ENCODE results near the gene TESPA1. TPM values are rescaled to one million over a fixed set of nuclear protein-coding genes. Genes with fewer than 3 reads are reported as not detected.

Gene TESPA1
- polyA plus RNA-seq, 1 donor = 1.6 TPM

DNA sequence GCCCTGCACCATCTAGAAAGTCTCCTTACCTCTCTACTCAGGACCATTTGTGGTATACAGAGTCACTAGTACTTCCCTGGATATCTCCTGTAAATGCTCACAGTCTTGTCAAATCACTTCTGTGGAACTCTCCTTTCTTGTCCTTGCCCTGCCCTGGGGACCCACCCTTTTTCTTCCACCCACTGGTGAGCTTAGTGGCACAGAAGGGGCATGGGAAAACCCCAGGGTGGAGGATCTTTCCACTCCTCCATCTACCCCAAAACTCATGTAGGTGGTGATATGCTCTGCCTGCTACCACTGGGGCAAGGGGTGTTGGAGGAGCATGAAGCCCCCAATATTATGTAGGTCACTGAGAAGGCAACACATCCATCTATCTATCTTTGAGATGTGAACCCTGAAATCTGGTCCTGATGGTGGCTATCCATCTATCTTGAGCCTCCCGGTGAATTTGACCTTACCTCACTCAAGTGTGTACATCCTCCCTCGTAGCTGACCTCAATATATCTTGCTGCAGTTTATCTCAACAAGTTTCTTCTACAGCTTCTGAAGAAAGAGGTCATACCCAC is 943 bp downstream of the TESPA1 start:
- WGBS (ENCODE audit: insufficient coverage, low lambda C conversion rate) = no CpG with 5 or more reads among the region's 2 CpGs
- H3K27ac ChIP-seq (ENCODE audit: low read length) = no peak overlapping the region

DNA sequence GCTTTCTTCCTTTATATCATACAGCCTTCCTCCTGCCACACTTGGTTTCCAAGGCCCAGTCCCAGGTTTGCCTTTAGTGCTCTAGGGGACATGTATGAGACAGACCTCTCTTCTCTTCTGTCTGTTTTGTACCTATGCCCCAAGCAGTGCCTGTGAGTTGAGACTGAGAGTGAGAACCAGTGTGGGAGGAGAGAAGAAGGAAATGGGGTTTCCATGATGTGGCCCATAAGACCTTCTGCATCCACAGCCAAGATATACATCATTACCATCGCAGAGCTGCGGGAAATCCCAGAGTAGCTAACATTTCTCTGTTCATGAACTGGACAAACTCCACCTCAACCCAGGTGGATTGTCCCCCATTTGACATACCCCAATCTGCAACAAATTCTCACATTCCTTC is 2.8 kb downstream of the TESPA1 start:
- Histone ChIP-seq H3K4me3 (ENCODE audit: low read length) (no peak overlapping the region), H3K36me3 (ENCODE audit: control insufficient read depth, insufficient read depth, low read length) (no peaks in the 10 kb centered on the region), H3K9me3 (ENCODE audit: control insufficient read depth, low read depth, low read length) (no peaks in the 10 kb centered on the region), H3K27me3 (ENCODE audit: control insufficient read depth, insufficient read depth, low read length) (no peaks in the 10 kb centered on the region), H3K27ac (ENCODE audit: low read length) (no peak overlapping the region), H3K4me1 (ENCODE audit: control insufficient read depth, insufficient read depth, low read length) (no peaks in the 10 kb centered on the region)
- WGBS (ENCODE audit: insufficient coverage, low lambda C conversion rate) = no CpG with 5 or more reads among the region's 2 CpGs
- no peak for DNase-seq

More for the DNA sequence above, 943 bp downstream of the TESPA1 start:
- H3K4me1 ChIP-seq (ENCODE audit: control insufficient read depth, insufficient read depth, low read length) = no peaks in the 10 kb centered on the region
- no peak for DNase-seq
- no peaks in the 10 kb centered on the region for H3K9me3 ChIP-seq (ENCODE audit: control insufficient read depth, low read depth, low read length)
- H3K4me3 ChIP-seq (ENCODE audit: low read length) = no peak overlapping the region
- no peaks in the 10 kb centered on the region for H3K36me3 ChIP-seq (ENCODE audit: control insufficient read depth, insufficient read depth, low read length)
- H3K27me3 ChIP-seq (ENCODE audit: control insufficient read depth, insufficient read depth, low read length) = no peaks in the 10 kb centered on the region

DNA sequence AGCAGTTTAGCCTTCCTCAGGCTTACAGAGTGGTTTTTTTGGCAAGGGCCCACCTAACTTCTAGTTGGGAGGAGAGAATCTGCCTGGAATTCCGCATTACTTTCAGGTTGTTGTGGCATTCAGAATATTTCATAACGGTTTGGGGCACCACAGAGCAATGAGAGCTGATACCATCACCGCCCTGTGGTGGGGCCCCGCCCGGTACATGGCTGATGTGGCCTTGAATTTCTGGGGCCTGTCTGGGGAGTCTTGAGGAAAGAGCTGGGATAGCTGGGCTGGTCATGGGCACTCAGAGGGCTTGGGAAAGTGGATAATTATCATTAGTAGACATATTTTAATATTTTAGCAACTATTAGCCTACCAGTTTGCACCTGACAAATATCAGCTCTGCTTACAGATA is 4.2 kb downstream of the TESPA1 start:
- H3K27me3 ChIP-seq (ENCODE audit: control insufficient read depth, insufficient read depth, low read length) = no peaks in the 10 kb centered on the region
- no peaks in the 10 kb centered on the region for H3K36me3 ChIP-seq (ENCODE audit: control insufficient read depth, insufficient read depth, low read length)
- DNase-seq = no peak
- H3K4me3 ChIP-seq (ENCODE audit: low read length) = no peak overlapping the region
- no peaks in the 10 kb centered on the region for H3K4me1 ChIP-seq (ENCODE audit: control insufficient read depth, insufficient read depth, low read length)
- 70% methylated on average over 2 of the region's 5 CpGs for WGBS (ENCODE audit: insufficient coverage, low lambda C conversion rate)
- H3K9me3 ChIP-seq (ENCODE audit: control insufficient read depth, low read depth, low read length) = no peaks in the 10 kb centered on the region
- no peak overlapping the region for H3K27ac ChIP-seq (ENCODE audit: low read length)

DNA sequence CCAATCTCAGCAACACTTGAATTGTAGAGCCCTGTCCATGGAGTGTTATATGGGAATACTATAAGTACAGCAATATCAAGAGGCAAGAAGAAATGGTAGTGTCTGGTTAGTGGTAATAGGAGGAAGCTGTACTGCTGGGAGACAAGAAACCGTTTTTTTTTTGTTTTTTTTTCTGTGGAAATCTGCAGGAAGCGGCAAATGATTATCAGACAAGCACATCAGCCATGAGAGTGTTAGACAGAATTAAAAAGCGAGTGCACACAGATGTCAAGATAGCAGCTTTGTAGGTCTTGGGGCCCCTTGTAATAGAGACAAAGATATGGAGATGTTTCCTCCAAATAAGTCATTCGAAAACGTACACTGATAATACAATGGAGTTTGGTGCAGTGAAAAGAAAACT is 6.7 kb downstream of the TESPA1 start:
- Histone ChIP-seq H3K4me1 (ENCODE audit: control insufficient read depth, insufficient read depth, low read length) (no peaks in the 10 kb centered on the region), H3K4me3 (ENCODE audit: low read length) (no peak overlapping the region), H3K27ac (ENCODE audit: low read length) (no peak overlapping the region), H3K27me3 (ENCODE audit: control insufficient read depth, insufficient read depth, low read length) (no peaks in the 10 kb centered on the region), H3K9me3 (ENCODE audit: control insufficient read depth, low read depth, low read length) (no peaks in the 10 kb centered on the region), H3K36me3 (ENCODE audit: control insufficient read depth, insufficient read depth, low read length) (no peaks in the 10 kb centered on the region)
- 92% methylated on average over 2 of the region's 5 CpGs for WGBS (ENCODE audit: insufficient coverage, low lambda C conversion rate)
- DNase-seq = no peak

DNA sequence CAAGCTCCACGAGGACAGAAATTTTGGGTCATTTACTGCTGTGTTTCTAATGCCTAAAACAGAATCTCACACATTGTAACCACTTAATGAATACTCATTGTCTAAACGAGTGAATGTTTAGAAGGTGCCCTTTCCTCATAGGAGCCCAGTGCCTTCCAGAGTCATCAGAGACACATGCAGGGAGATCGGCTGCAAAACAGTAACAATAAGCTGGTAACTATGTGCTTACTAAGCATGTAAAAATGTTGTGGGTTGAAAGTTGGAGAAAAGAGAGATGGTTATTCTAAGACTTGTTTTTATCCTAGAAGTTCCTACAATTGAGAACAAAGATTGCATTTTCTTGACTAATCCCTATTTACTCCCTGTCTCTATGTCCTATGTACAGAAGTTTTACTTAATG is 7.4 kb downstream of the TESPA1 start:
- 100% methylated on average over 1 of the region's 3 CpGs for WGBS (ENCODE audit: insufficient coverage, low lambda C conversion rate)
- no peak overlapping the region for H3K27ac ChIP-seq (ENCODE audit: low read length)
- no peak overlapping the region for H3K4me3 ChIP-seq (ENCODE audit: low read length)
- no peaks in the 10 kb centered on the region for H3K4me1 ChIP-seq (ENCODE audit: control insufficient read depth, insufficient read depth, low read length)
- H3K27me3 ChIP-seq (ENCODE audit: control insufficient read depth, insufficient read depth, low read length) = no peaks in the 10 kb centered on the region
- H3K9me3 ChIP-seq (ENCODE audit: control insufficient read depth, low read depth, low read length) = no peaks in the 10 kb centered on the region
- no peaks in the 10 kb centered on the region for H3K36me3 ChIP-seq (ENCODE audit: control insufficient read depth, insufficient read depth, low read length)
- no peak for DNase-seq

DNA sequence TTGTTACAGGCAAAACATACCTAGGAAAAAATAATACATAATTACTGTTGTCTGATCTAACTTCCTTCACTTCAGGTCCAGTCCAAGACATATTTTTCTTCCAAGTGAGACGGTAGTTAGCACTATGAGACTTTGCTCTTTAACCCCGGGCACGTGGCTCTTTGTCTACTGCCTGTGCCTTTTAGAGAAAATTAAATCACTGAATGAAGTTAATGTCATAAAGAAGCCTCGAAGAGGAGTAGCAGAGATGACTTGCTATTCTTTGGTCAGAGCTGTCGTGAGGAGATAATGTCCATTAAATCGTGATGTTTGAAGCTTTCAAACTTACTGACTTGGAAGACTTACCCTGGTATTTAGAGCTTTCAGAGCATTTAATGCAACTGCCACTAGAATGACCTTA is 8.7 kb downstream of the TESPA1 start:
- WGBS (ENCODE audit: insufficient coverage, low lambda C conversion rate) = no CpG with 5 or more reads among the region's 6 CpGs
- Histone ChIP-seq H3K4me3 (ENCODE audit: low read length) (no peak overlapping the region), H3K36me3 (ENCODE audit: control insufficient read depth, insufficient read depth, low read length) (no peaks in the 10 kb centered on the region), H3K27ac (ENCODE audit: low read length) (no peak overlapping the region), H3K4me1 (ENCODE audit: control insufficient read depth, insufficient read depth, low read length) (no peaks in the 10 kb centered on the region), H3K27me3 (ENCODE audit: control insufficient read depth, insufficient read depth, low read length) (no peaks in the 10 kb centered on the region), H3K9me3 (ENCODE audit: control insufficient read depth, low read depth, low read length) (no peaks in the 10 kb centered on the region)
- DNase-seq = peak; percentile 44 to 81

DNA sequence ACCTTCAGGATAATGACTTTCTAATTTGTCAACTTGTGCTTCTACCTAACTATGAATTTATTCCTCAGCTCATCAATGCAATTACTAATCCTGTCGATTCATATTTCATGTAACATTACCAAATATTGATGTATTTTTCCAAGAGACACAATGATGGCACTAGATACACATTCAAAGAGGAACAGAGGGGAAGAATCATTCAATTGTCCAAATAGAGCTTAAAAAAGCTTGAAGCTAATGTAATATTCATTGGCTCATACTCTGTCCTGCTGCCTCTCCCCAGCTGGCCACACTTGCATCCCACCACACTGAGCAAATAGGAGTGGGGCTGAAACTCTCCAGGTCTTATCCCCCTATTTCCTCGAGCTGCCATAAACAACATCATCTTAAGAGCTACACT is 9.3 kb downstream of the TESPA1 start:
- H3K27ac ChIP-seq (ENCODE audit: low read length) = no peak overlapping the region
- no CpG with 5 or more reads among the region's 2 CpGs for WGBS (ENCODE audit: insufficient coverage, low lambda C conversion rate)
- H3K4me3 ChIP-seq (ENCODE audit: low read length) = no peak overlapping the region
- no peaks in the 10 kb centered on the region for H3K9me3 ChIP-seq (ENCODE audit: control insufficient read depth, low read depth, low read length)
- no peaks in the 10 kb centered on the region for H3K36me3 ChIP-seq (ENCODE audit: control insufficient read depth, insufficient read depth, low read length)
- DNase-seq = no peak
- H3K4me1 ChIP-seq (ENCODE audit: control insufficient read depth, insufficient read depth, low read length) = no peaks in the 10 kb centered on the region
- H3K27me3 ChIP-seq (ENCODE audit: control insufficient read depth, insufficient read depth, low read length) = no peaks in the 10 kb centered on the region

DNA sequence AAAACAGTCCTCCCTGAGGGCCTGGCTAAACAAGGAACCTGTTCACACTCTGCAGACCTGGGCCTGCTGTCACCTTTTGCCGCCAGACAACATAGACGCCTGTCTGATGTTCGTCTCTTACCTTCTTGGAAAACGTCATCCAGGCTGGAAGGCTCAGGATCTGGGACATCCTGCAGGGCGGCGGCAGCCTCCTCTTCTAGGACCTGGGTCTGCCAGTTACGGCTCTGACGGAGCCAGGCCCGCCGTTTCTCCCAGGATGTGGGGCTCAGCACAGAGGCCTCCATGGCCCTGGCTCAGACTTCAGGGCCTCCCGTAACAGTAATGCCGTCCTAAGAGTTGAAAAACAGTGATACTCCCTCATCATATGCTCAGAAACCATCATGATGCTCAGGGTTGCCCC is 10.3 kb downstream of the TESPA1 start:
- no peaks in the 10 kb centered on the region for H3K36me3 ChIP-seq (ENCODE audit: control insufficient read depth, insufficient read depth, low read length)
- peaks cover 2% of the 10 kb centered on the region for H3K27me3 ChIP-seq (ENCODE audit: control insufficient read depth, insufficient read depth, low read length)
- WGBS (ENCODE audit: insufficient coverage, low lambda C conversion rate) = no CpG with 5 or more reads among the region's 12 CpGs
- DNase-seq = no peak
- no peaks in the 10 kb centered on the region for H3K4me1 ChIP-seq (ENCODE audit: control insufficient read depth, insufficient read depth, low read length)
- H3K9me3 ChIP-seq (ENCODE audit: control insufficient read depth, low read depth, low read length) = no peaks in the 10 kb centered on the region
- H3K27ac ChIP-seq (ENCODE audit: low read length) = no peak overlapping the region
- no peak overlapping the region for H3K4me3 ChIP-seq (ENCODE audit: low read length)

DNA sequence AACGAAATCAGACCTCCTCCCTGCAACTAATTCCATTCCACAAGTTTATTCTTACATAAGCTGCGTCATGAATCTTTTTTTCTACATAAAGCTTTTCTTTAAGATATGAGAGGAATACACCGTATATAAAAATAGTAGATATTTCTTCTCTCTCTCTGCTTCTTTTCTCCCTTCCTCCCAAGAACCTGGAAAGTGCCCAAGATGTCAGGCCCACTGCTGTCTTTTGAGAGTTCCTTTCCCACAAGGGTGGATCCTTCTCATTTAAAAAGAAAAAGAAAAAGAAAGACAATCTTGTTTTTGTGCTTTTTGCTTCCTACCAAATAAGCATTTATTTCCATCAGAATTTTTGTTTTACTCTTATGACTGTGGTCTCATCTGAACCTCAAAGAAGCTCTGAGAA is 11.0 kb downstream of the TESPA1 start:
- H3K27me3 ChIP-seq (ENCODE audit: control insufficient read depth, insufficient read depth, low read length) = peaks cover 2% of the 10 kb centered on the region
- no peak overlapping the region for H3K4me3 ChIP-seq (ENCODE audit: low read length)
- no peaks in the 10 kb centered on the region for H3K9me3 ChIP-seq (ENCODE audit: control insufficient read depth, low read depth, low read length)
- no peak overlapping the region for H3K27ac ChIP-seq (ENCODE audit: low read length)
- H3K36me3 ChIP-seq (ENCODE audit: control insufficient read depth, insufficient read depth, low read length) = no peaks in the 10 kb centered on the region
- WGBS (ENCODE audit: insufficient coverage, low lambda C conversion rate) = 100% methylated on average over 1 of the region's 3 CpGs
- H3K4me1 ChIP-seq (ENCODE audit: control insufficient read depth, insufficient read depth, low read length) = no peaks in the 10 kb centered on the region
- no peak for DNase-seq

DNA sequence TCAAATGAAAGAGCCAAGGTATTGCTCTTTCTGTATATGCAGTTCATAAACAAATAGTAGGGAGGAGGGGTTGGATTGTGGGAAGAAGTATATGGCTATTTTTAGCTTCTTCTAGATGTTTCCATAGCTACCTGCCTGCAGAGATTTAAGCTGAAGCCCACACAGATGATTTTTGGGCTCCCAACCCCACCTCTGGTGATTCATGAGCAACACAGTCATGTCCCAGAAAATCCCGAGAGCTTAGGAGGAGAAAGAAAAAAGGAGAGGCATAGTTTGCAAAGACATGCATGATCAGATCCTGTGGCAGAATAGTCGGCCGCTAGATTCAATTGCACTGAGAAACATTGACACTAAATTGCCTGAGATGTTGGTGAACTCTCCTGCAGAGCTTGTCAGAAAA is 13.8 kb downstream of the TESPA1 start:
- DNase-seq = no peak
- Histone ChIP-seq H3K4me1 (ENCODE audit: control insufficient read depth, insufficient read depth, low read length) (no peaks in the 10 kb centered on the region), H3K27ac (ENCODE audit: low read length) (no peak overlapping the region), H3K4me3 (ENCODE audit: low read length) (no peak overlapping the region), H3K9me3 (ENCODE audit: control insufficient read depth, low read depth, low read length) (no peaks in the 10 kb centered on the region), H3K27me3 (ENCODE audit: control insufficient read depth, insufficient read depth, low read length) (peaks cover 2% of the 10 kb centered on the region), H3K36me3 (ENCODE audit: control insufficient read depth, insufficient read depth, low read length) (no peaks in the 10 kb centered on the region)
- 80% methylated on average over 1 of the region's 3 CpGs for WGBS (ENCODE audit: insufficient coverage, low lambda C conversion rate)

DNA sequence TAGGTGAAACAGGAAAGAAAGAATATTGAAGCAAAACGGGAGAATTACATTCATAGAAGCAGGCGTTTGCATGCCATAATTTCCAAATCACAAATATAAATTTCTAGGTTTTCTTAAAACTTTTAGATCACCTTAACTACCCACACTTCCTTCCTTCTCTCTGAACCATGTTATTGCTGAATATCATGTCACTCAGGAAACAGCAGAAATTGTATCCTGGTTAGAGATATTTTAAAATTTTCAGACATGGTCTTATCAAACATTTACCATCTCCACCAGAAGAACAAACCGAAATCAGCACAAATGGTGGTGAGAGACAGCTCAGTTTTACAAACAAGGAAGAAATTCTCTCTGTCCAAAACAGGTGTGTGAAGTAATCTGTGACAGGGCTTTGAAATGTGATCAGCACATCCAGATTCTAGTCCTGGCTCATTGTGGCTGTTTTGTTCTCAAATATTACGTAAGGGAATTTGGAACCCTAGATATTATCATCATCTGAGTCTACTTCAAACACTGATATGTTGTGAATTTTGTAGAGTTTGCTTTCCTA is 16.3 kb downstream of the TESPA1 start:
- H3K27ac ChIP-seq (ENCODE audit: low read length) = no peak overlapping the region
- no peaks in the 10 kb centered on the region for H3K9me3 ChIP-seq (ENCODE audit: control insufficient read depth, low read depth, low read length)
- 50% methylated on average over 2 of the region's 4 CpGs for WGBS (ENCODE audit: insufficient coverage, low lambda C conversion rate)
- no peaks in the 10 kb centered on the region for H3K4me1 ChIP-seq (ENCODE audit: control insufficient read depth, insufficient read depth, low read length)
- peaks cover 6% of the 10 kb centered on the region for H3K27me3 ChIP-seq (ENCODE audit: control insufficient read depth, insufficient read depth, low read length)
- no peak overlapping the region for H3K4me3 ChIP-seq (ENCODE audit: low read length)
- H3K36me3 ChIP-seq (ENCODE audit: control insufficient read depth, insufficient read depth, low read length) = no peaks in the 10 kb centered on the region
- DNase-seq = no peak

Measured in large intestine (tissue), 3 donors.